ENCODE results near the gene NAA10.

NAA10 gene

DNA sequence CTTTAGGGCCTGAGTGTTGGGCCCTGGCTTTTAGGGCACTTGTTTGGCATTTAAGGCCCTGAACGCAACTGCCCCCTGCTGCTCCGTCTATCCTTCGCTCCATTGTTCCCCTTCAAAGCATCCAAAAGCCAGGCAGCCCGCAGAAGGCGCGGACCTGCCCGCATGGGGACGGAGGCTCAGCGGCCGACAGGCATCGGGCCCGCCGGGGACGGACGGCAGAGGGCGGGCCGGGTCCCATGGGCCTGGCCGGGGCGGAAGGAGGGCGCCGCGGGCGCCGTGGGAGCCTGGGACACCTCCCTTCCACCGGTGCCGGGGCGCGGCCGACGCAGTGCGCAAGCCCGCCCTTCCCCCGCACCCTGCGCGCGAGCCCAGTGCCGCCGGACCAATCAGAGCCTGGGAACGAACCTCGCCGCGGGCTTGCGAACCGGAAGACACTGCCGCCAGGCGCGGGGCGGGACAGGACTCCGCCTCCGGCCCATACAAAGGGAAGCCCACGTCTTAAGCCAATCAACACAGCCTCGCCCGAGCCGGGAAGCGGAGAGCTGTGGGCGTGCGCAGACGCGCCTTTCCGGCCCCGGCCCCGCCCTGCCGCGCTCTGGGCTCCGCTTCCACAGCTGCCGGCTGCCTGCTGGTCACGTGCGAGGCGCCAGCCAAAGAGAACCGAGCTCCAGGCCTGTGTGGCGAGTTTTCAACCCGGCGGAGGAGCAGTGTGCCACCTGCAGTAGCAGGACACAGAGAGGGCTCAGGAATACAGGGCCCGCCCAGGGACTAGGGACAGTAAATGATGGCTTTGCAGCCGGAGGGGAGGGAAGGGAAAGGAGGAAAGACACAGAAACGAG, 6.7 kb downstream of the NAA10 start:
- DNase-seq: peak; percentile 99

DNA sequence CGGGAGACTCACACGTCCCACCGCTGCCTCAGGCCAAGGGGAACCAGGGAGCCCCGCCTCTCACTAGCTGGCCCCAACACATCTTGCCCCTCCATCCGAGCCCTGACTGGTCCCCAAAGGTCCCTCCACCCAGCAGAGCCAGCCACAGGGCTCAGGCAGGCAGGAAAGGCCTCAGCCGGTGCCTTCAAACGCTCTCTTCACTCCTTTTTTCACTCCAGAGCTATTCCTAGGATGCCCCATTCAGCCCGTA, 7.2 kb downstream of the NAA10 start:
- no peak for DNase-seq

DNA sequence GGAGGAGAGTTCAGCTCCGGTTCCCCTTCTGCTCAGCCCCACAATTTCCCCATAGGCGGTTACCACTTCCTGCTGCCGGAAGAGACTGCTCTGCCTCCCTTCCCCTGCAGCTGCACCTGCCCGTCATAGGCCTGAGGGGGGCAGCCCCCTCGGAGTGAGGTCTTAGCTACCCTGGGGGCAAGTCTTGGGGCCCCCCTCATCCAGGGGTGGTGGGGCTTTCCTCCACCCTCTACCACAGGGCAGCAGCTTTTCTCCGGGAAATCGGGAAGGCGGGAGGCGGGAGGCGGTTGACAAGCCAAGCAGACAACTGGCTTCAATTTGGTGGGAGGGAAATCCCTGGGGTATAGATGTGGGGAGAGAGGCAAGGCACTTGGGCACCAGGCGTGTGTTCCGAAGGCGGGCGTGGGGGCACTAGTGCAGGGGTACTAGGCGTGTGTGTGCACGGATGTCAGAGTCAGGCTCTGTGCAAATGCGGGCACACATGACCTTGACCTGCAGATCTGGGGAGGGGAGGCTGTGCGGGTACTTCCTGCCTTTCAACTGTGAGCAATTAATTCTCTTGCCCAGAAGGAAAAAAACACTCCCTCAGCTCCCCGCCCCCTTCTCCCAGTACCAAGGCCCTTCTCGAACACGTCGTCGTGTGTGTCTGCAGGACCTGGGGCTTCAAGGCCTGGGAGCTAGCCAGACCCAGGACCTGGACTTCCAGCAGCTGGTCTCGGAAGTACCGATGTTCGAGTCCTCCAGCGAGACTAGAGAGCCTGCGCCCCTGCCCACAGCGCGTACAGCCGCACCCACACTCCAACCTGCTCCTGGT, 7.8 kb downstream of the NAA10 start:
- DNase-seq: peak; percentile 89

DNA sequence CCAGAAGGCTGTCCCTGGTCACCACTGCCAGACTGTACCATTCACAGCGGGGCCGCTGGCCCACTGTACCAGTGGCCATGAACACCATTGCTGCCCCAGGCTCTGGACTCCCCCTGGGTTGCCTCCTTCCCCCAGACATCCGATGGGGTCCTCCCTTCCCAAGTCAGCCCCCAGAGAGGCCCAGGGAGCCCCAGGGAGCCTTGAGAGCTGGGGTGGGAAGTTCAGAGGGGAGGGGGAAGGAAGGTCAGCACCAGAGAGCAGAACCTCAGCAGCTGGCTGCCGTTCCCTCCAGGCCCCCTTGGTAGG, 8.3 kb downstream of the NAA10 start:
- no peak for DNase-seq

DNA sequence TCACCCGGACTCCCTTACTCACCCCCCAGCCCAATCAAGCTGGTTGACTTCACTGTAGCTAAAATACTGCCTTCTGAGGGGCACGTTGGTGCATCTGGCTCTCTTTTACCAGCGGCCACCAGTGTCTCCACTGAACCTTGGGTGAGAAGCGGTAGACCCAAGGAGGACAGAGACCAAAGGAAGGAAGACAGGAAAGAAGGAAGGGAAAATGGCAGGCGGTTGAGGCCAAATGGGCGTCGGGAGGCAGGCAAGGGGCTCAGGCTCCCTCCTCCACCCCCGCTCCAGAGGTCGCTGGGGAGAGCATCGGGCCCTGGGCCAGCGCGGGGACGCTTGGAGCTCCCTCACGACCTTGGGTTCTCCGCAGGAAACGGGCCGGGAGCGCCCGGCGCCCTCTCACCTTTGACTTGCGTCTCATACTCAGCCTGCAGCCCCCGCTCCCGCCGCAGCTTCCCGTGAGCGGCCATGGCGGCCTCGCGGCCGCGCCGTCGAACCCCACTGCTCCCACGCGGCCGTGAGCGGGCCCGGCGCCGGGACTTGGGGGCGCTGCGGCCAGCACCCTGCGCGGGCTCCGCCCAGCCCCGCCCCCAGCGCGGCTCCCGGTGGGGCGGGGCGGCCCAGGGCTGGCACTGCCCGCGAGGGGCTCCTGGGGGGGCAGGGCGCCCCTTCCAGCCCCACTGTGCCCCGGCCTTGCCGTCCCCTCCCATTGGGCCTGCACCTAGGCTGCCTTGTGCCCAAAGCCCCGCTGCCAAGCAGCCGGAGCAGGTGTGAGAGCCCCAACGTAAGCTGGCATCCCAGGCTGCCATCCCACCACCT, 8.9 kb downstream of the NAA10 start, which contains the start of gene ARHGAP4:
ARHGAP4 (minus strand) TSS at position 526 of the 813 bp plus-strand sequence; CDS start at position 464, 62 bp downstream.
- DNase-seq: peak; percentile 47

DNA sequence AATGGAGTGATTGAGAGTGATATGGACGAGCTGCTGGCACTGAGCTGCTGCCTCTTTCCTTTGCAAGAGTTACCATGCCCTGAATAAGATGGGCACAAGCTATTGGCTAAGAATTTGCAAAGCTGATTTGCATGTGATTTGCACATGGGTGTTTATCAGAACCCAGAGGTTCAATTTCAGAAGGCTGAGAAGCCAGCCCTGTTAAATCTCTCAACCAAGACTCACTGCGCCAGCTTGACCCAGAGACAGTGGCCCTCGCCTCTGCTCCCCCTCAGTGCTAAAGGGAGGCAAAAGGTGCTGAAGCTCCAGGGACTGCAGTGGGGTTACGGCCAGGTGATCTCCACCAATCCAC, 9.5 kb downstream of the NAA10 start:
- DNase-seq: no peak

DNA sequence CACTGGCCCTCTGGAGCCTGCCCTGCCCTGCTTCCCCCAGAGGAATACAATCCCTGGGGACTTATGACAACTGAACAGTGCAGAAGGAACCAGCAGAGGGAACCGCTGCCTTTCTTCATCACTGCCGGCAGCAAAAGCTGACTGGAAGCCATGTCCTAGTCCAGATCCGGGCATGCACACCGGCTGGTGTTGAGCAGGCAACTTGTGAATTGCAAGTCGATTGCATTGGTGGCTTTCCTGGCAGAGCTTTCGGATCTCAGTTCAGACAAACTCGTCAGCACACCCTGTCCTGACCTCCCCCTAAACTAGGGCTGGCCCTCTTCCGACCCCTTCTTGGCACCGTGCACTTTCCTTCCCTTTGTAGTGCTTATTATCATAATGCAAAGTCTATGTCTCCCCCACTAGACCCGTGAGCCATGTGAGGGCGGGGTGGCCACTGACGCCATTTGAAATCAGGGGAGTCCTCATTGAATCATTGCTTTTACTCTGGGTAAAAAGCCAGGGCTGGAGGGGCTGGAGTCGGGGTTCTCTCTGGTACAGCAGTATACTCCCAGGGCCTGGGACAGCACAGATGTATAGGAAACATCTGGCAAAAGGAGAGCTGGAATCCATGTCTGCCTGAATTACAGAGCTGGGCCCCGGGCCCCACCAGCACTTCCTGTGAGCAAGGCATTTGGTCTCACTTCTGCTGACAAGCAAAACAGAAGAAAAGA, 10.5 kb downstream of the NAA10 start:
- DNase-seq: peak; percentile 89

DNA sequence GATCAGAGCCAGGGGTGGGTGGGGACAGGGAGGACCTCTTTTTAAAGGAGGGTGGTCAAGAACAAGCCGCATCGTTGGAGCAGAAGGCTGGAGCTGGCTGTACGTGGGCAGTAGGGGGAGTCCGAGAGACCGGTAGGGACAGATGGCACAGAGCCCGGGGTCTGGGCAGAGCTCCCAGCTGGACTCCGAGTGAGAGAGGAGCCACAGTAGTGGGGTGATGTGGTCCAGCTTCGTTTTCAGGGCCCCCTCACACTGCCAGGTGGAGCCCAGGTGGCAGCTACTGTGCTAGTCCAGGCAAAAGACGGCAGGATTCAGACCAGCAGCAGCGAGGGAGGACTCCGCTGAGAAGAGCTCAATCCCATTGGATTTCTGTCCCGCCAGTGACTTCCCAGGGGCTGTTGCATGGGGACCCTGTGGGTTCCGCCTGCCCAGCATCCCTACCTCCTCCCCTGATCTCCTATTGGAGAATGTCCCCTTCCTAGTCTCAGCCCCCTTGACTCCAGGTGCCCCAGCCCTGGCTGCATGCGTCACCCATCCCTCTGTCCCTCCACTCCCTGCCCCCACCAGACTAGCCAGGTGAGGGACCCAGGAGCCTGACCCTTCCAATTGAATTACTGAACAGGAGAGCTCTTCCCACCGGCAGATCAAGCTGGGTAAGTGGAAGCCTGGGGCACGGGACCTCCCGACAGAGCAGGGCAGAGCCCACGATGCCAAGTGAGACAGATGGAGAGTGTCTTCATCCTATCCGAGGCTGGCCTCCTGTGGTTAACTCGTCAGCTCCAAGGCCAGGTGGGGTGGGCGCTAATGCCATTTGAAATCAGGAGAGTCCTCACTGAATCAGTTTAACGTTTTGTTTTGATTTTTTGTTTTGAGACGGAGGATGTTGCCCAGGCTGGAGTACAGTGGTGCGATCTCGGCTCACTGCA, 11.6 kb downstream of the NAA10 start:
- no peak for DNase-seq

DNA sequence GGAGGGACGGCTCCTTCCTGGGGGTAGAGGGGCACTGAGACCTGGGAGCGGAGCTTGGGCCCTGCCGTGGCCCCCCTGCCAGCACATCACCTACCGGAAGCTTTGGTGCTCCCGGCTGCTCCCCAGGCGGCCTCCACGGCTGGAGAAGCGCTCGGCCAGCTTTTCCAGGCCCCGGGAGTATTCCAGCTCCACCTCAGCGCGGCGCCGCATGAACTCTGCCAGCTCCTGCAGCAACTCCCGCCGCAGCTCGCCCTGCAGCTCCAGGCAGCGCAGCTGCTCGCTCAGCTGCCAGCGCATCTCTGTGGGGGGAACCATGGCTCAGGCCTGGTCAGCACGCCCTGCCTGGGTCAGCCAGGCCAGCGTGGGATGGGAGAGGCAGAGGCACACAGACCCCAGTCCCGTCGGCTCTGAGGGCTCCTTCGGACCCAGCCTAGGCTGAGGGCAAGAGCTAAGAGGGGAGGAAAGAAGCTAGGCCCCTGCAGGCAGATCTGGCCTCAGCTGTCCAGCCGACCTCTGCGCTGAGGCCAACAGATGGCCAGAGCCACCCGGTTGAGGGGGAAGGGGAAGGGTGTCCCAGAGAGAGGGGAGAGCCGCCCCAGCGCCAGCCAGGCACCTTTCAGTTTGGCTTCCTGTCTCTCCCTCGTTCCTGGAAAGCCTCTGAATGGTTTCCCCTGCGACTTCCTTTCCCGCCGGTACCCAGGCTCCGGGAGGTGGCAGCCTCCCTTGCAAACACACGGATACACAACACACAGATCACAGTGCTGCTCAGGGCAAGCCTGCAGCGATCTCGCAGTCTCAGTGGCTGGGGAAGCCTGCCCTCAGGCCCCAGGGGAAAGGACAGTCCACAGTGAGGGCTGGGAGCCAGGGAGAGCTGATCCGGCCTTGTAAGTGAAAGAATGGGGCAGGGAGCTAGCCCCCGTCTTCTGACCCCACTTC, 13.1 kb downstream of the NAA10 start:
- DNase-seq: no peak

DNA sequence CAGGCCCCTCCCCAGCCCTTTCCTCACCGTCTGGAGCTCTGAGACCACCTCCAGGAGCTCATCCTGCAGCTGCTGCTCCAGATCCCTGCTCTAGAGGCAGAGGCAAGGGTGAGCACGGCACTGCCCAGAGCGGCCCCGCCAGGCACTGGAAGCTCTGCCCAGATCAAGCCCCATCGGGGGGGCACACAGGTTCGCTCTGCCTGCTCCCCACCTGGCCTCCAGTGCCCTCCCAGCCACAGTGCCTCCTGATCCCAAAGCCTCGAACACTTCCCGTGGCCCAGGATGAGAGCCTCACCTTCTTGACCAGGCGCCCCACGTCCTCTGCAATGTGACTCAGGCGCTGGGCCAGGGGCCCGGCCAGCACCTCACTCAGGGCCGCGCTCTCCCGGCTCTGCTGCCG, 13.8 kb downstream of the NAA10 start:
- DNase-seq: no peak

DNA sequence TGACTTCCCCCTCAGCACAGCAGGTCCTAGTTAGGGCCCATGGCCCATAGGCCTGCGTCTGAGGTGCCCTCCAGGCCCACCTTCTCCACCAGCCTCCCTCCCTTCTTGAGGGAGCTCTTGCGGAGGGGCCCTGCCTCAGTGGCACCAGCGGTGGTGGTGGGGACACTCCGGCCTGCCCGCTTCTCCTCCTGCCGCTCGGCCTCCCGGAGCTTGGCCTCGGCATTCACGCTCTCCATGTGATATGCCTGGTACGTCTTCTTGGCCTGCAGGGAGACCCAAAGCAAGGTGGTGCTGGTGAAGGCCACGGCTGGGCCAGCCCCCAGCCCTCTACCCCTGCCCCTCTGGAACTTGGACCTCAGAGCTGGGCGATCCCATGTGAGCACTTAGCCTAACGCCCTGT, 14.3 kb downstream of the NAA10 start:
- DNase-seq: no peak

DNA sequence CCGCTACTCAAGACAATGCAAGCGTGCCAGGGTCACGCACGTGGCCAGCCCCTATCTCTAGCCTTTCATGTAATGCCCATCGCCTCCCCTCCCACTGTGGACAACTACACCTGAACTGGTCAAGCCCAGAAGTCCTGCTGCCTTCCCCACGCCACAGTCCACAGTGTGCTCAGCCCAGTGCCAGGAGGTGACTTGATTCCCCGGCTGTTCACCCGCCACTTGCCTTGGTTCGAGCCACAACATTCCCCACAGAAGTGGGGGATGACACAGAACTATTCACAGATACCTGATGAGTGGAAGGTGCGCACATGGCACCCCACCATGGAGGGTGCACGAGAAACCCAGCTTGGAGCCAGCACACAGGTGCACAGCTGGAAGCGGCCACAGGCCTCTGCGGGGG, 15.6 kb downstream of the NAA10 start:
- no peak for DNase-seq

DNA sequence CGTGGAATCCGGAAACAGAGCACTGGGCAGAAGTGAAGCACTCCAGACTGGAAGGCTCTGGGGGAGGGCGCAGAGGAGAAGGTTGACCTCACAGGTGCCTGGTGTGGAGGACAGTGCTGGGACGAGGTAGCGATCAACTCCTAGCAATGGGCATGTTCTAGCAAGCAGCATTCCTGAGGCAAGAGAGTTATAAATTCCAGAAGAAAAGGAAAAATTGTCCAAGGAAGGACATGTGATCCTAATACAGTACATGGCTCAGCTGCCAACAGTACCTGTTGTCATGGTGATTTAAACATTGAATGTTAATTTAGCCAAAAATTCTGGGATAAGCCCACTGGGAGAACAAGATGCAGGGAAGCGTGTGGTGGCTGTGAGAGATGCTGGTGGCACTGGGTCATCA, 17.0 kb downstream of the NAA10 start:
- DNase-seq: no peak

DNA sequence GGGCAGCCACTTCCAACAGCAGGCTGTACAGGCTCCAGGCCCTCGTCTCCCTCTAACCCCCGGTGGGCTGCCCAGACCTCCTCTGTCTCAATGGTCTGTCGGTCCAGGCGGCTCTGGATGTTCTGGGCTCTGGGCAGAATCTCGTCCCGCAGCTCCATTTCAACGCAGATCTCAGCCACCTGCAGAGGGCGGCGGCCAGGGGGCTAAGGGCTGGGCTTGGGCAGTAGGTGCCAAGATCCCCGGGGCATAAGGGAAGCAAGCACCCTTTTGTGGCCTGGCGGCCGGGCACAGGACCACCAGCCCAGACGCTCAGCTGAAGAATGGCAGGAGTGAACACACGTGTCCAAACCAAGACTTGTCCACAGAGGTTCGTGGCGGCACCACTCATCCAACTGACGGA, 21.1 kb downstream of the NAA10 start:
- DNase-seq: no peak

DNA sequence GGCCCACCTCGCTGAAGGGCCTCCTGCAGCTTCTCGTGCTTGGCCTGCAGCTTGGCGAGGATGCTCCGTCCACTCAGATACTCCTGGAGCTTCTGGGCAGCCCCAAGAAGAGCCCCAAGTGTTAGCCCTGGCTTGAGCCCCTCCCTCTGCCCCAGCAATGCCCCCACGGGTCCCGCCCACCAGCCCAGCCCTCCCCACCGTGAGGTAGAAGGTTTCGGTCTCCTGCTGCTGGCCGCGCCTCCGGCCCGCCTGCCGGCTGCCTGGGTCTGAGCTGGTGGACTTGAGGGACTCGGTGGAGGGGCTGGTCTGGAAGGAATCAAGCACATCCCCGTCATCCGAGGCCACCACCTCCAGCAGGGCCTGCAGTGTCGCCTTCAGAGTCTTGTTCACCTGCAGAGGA, 21.6 kb downstream of the NAA10 start:
- DNase-seq: no peak

DNA sequence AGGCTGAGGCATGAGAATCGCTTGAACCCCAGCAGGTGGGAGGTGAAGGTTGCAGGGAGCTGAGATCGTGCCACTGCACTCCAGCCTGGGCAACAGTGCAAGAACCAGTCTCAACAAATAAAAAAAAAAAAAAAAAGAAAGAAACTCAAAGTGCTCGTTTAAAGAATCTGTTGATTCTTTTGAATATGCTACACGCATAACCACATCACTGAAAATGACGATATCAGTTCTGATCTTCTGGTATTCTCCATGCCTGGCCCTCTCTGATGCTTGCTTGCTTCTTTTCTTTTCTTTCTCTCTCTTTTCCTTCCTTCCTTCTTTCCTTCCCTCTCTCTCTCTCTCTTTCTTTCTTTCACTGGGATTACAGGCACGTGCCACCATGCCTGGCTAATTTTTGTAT, 23.0 kb downstream of the NAA10 start:
- DNase-seq: no peak

DNA sequence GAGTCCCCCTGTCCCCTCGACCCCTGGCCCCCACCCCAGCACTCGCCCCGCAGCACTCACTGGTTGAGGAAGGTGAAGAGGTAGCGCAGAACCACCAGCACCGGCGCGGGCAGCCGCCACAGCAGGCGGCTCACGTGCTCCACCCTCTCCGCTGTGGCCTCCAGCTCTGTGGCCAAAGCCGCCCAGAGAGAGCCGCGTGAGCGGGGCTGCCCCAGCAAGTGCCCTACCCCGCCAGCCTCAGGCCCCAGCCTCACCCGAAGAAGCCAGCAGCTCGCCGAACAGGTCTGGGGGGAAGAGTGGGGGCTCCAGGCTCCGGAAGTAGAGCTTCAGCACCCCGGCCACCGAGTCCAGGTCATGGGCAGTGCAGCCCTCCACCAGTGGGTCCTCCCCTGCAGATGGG, 24.4 kb downstream of the NAA10 start:
- DNase-seq: no peak

DNA sequence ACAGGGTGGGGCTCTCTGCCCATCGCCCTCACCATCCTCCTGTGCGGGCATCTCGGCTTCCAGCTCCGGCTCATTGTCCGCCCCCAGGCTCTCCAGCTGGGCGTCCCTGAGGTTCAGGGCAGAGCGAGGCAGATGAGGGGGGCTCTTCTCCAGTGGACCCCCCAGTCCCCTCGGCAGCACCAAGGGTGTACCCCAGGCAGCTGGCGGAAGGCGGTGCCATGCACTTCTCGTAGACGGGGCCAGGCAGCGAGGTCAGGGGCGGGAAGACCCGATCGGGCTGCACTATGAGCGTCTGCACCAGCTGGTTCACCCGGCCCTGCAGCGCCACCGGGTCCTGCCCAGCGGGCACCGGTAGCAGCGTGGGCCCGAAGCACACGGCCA, 24.9 kb downstream of the NAA10 start:
- DNase-seq: no peak

DNA sequence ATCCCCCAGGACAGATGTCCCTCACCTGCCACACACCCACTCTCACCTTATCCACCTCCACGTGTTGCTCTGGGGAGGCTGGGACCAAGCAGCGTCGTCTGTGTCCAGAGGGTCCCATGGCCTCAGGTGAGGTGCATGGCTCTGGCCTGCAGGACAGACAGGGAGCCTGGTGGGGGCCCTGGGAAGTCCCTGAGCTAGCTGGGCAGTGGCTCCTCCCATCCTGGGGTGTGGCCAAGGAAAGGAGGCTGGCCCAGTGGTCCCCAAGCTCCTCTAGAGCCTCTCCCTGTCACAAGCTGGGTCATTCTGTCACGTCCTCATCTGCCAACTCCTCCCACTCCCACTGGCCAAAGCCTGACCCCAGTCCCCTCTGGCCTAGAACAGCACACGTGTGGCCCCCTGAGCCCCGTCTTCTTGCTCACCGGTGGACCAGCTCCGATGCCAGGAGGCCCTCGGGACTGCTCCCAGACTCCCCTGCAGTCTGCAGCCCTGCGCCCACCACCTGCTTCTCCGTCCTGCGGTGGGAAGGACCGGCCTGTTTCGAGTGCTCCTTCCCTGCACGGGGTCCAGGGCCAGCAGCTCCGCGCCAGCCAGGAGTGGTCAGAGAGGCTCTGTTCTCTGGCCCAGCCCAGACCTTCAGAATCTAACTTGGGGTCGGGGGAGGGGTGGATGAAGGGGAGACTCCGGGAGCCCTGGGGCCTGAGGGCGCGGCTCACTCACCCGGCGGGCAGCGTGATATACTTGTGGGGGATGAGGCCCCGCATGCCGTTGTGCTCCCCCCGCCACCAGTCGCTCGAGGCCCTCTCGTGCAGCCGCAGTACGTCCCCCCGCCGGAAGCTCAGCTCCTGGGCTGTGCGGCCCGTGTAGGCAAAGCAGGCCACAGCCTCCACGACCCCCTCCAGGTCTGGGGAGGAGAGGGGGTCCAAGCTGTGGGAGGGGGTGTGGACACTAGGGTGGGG, 25.5 kb downstream of the NAA10 start:
- DNase-seq: no peak

All from NCI-H1436 (cell line).